Liver (tissue), 9 donors: ENCODE measurements around the gene PLXNA2. TPM values are rescaled to one million over a fixed set of nuclear protein-coding genes. Genes with fewer than 3 reads are reported as not detected.

ENCODE experiments used
- DNase-seq: peaks from one replicate; pipeline ENCODE4 v3.0.0-alpha.2; 2017; ENCODE audit warnings: low spot score
- H3K27ac ChIP-seq, 2 donors: one replicate each; pipeline ENCODE4 v1.7.0; 2013; ENCODE audit warnings: inconsistent platforms in 2 of 2, low read length in 2 of 2, control low read depth in 1 of 2, low read depth in 1 of 2, mild to moderate bottlenecking in 1 of 2
- H3K27me3 ChIP-seq, 4 donors: one replicate each; pipeline versions ENCODE4 v1.6.1 to v1.7.0; 2013; ENCODE audit warnings: low read length in 3 of 4, inconsistent platforms in 1 of 4, mild to moderate bottlenecking in 1 of 4, moderate library complexity in 1 of 4; ENCODE audit not compliant: control insufficient read depth in 4 of 4, insufficient read depth in 4 of 4
- H3K36me3 ChIP-seq, 4 donors: one replicate each; pipeline versions ENCODE4 v1.6.1 to v1.7.0; 2013; ENCODE audit warnings: low read length in 3 of 4, mild to moderate bottlenecking in 3 of 4, low read depth in 1 of 4, moderate library complexity in 1 of 4; ENCODE audit not compliant: control insufficient read depth in 4 of 4, insufficient read depth in 3 of 4
- H3K4me1 ChIP-seq, 4 donors: one replicate each; pipeline versions ENCODE4 v1.6.1 to v1.7.0; 2013; ENCODE audit warnings: low read length in 3 of 4, mild to moderate bottlenecking in 3 of 4, moderate library complexity in 1 of 4; ENCODE audit not compliant: control insufficient read depth in 4 of 4, insufficient read depth in 4 of 4
- H3K4me3 ChIP-seq, 3 donors: one replicate each; pipeline versions ENCODE4 v1.6.1 to v1.7.0; 2013; ENCODE audit warnings: low read length in 3 of 3, control low read depth in 1 of 3, low read depth in 1 of 3, mild to moderate bottlenecking in 1 of 3
- H3K9ac ChIP-seq, 2 donors: one replicate each; pipeline ENCODE4 v1.7.0; 2013; ENCODE audit warnings: low read length in 2 of 2, mild to moderate bottlenecking in 2 of 2, moderate library complexity in 2 of 2, control low read depth in 1 of 2, low read depth in 1 of 2
- H3K9me3 ChIP-seq, 4 donors: one replicate each; pipeline versions ENCODE4 v1.6.1 to v1.7.0; 2013; ENCODE audit warnings: low read length in 3 of 4; ENCODE audit not compliant: control insufficient read depth in 4 of 4
- ATF3 ChIP-seq: IDR thresholded peaks from 2 replicates; pipeline ENCODE4 v1.6.1; 2016; ENCODE audit warnings: antibody characterized with exemption
- CTCF ChIP-seq: fragments of 150-350 bp; IDR thresholded peaks from 2 replicates; pipeline ENCODE4 v1.5.1; 2017; ENCODE audit warnings: improper control_type of control experiment, low read depth, low read length; ENCODE audit not compliant: missing input control
- FOXA2 ChIP-seq: IDR thresholded peaks from 2 replicates; pipeline ENCODE4 v1.6.1; 2016; ENCODE audit warnings: antibody characterized with exemption
- GABPA ChIP-seq, 2 donors: IDR thresholded peaks in 1 of 2; conservative IDR thresholded peaks in 1 of 2; 2 replicates each; pipeline ENCODE4 v1.6.1; 2016; ENCODE audit warnings: antibody characterized with exemption in 2 of 2, mild to moderate bottlenecking in 1 of 2, moderate library complexity in 1 of 2
- HNF4A ChIP-seq, 2 donors: conservative IDR thresholded peaks; 2 replicates each; pipeline ENCODE4 v1.6.1; 2016; ENCODE audit warnings: antibody characterized with exemption in 2 of 2, mild to moderate bottlenecking in 2 of 2
- MAX ChIP-seq: IDR thresholded peaks from 2 replicates; pipeline ENCODE4 v1.6.1; 2016; ENCODE audit warnings: antibody characterized with exemption
- REST ChIP-seq: IDR thresholded peaks from 2 replicates; pipeline ENCODE4 v1.6.1; 2016; ENCODE audit warnings: antibody characterized with exemption, mild to moderate bottlenecking
- RXRA ChIP-seq, 2 donors: IDR thresholded peaks; 2 replicates each; pipeline ENCODE4 v1.6.1; 2017 to 2018; ENCODE audit warnings: antibody characterized with exemption in 2 of 2, mild to moderate bottlenecking in 1 of 2
- SP1 ChIP-seq: IDR thresholded peaks from 2 replicates; pipeline ENCODE4 v1.6.1; 2018; ENCODE audit warnings: antibody characterized with exemption, mild to moderate bottlenecking
- WGBS: extraction: QIAGEN DNeasy Blood & Tissue Kit; methylation state at CpG from one replicate; pipeline ENCODE4 v1.1.7; 2013; 5-methylcytosine and 5-hydroxymethylcytosine counted together
- polyA plus RNA-seq, 2 donors: library from polyadenylated mRNA; stranded (reverse) in 1 of 2; unstranded in 1 of 2; fragments of 200-250 nt in 1 of 2; fragments of >200 nt in 1 of 2; fragmentation: Nextera tagmentation in 1 of 2; extraction: Ambion mirVana in 1 of 2; gene quantifications; one replicate each; pipeline versions ENCODE4 v1.2.1 to v1.2.3, GENCODE V29; 2013 to 2015
- total RNA-seq, 2 donors: library from RNA; depleted of rRNA; stranded (reverse); fragments of >200 nt; gene quantifications; one replicate each; pipeline ENCODE4 v1.2.3, GENCODE V29; 2014
- donor health status: healthy.
- donor health status: healthy.
- donor health status: healthy.
- donor health status: healthy.
- donor health status: healthy.

PLXNA2 gene
- total and polyA plus RNA-seq, 4 donors, result 1.8 to 9.2 (median 2.8) TPM

DNA sequence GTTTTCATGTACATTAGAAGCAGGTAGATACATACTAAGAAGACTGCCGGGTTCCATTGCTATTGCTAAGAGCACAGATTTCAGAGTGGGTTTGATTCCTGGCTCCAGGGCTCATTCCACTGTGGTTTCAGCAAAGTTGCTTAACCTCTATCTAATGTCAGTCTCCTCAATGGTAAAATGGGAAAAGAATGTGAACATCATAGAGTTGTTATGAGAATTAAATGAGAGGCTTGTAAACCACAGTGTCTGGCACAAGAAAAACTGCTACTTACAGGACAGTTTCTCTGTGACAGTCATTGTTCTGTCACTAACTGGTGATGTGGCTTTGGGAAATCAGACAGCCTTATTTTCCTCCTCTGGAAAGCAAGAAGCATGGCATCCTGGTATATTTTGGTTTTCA is 10.7 kb upstream of the PLXNA2 start (continued):
- no peak for TF ChIP-seq REST

DNA sequence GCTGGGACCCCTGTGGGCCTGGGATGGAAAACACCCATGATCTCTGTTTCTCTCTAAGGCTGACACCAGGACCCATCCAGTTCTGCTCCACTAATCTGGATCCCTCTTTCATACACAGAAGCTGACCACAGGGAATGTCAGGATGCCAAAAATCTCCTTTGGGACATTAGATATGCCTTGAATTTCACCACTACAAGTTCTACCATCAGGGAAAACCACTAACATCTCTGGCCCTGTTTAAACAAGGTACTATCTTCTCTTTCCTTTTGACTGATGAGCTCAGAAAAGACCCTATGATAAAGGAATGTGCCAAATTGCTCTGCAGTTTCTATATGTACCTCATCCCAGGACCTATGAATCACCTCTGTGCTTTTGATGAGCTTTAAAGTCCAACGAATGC is 10.2 kb upstream of the PLXNA2 start:
- H3K27me3 ChIP-seq, result no peaks in the 10 kb centered on the region

GRCh38 chr1:208252836-208253576 is 8.8 kb upstream of the PLXNA2 start:
- no peak for DNase-seq
- no peak for TF ChIP-seq GABPA (IDR thresholded peaks at IDR 0.05 in 1 of 2, conservative IDR thresholded peaks at IDR 0.05 in 1 of 2)
- TF ChIP-seq MAX, result no peak
- TF ChIP-seq FOXA2, result no peak
- no peak for TF ChIP-seq ATF3
- TF ChIP-seq SP1, result no peak
- no peak for TF ChIP-seq CTCF
- TF ChIP-seq HNF4A (conservative IDR thresholded peaks at IDR 0.05), result no peak
- H3K9me3 ChIP-seq, result no peaks in the 10 kb centered on the region
- peak overlapping the region in 1 of 2 donors; percentile 65 for H3K9ac ChIP-seq
- H3K27ac ChIP-seq, result peak overlapping the region; percentile 29 to 32
- H3K4me3 ChIP-seq, result peak overlapping the region in 2 of 3 donors; percentile 21 to 46
- H3K27me3 ChIP-seq, result no peaks in the 10 kb centered on the region
- H3K4me1 ChIP-seq, result peaks cover 4 to 38% (median 27%) of the 10 kb centered on the region in 4 donors
- 58% methylated on average over 7 of the region's 7 CpGs for WGBS
- no peaks in the 10 kb centered on the region for H3K36me3 ChIP-seq

More for the DNA sequence above, 10.2 kb upstream of the PLXNA2 start:
- Histone ChIP-seq H3K9ac (no peak overlapping the region), H3K4me1 (peaks cover 4 to 30% (median 17%) of the 10 kb centered on the region in 4 donors), H3K27ac (no peak overlapping the region), H3K4me3 (no peak overlapping the region), H3K36me3 (no peaks in the 10 kb centered on the region), H3K9me3 (no peaks in the 10 kb centered on the region)
- 94% methylated on average over 1 of the region's 1 CpG for WGBS
- no peak for TF ChIP-seq RXRA (IDR thresholded peaks at IDR 0.05)
- no peak for TF ChIP-seq MAX
- TF ChIP-seq SP1, result no peak
- DNase-seq, result no peak
